AG04449 (cell line): ENCODE measurements around the gene ZSCAN4.
A peak's percentile ranks its signal among the peaks of the same experiment; 100 is the strongest.

Experiments used
- CTCF ChIA-PET: fragments of 350-600 bp; formaldehyde crosslinking; extraction: SDS; loops from one replicate; lab custom pipeline; 2021; ENCODE audit warnings: antibody characterized with exemption; lab: Yijun Ruan, JAX
- POLR2A ChIA-PET: fragments of 400-600, 350-600 bp; formaldehyde crosslinking; extraction: SDS; loops from one replicate; lab custom pipeline; 2020; ENCODE audit warnings: antibody characterized with exemption, inconsistent platforms; lab: Yijun Ruan, JAX
- DNase-seq: peaks from one replicate; pipeline ENCODE4 v3.0.0-alpha.2; 2010; ENCODE audit warnings: low read depth, low spot score
- H3K4me3 ChIP-seq: 2 replicates; pipeline ENCODE4 v1.5.1; 2011; ENCODE audit warnings: low read depth, mild to moderate bottlenecking, control low read depth, low read length
- TF ChIP-seq, protein P1 (sequence below): IDR thresholded peaks from one replicate; pipeline ENCODE4 v1.5.1; 2011; ENCODE audit warnings: mild to moderate bottlenecking, moderate library complexity, low read length, control low read depth, inconsistent platforms; ENCODE audit not compliant: insufficient read depth; ENCODE audit errors: missing control alignments

The ZSCAN4 gene, protein sequence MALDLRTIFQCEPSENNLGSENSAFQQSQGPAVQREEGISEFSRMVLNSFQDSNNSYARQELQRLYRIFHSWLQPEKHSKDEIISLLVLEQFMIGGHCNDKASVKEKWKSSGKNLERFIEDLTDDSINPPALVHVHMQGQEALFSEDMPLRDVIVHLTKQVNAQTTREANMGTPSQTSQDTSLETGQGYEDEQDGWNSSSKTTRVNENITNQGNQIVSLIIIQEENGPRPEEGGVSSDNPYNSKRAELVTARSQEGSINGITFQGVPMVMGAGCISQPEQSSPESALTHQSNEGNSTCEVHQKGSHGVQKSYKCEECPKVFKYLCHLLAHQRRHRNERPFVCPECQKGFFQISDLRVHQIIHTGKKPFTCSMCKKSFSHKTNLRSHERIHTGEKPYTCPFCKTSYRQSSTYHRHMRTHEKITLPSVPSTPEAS

DNA sequence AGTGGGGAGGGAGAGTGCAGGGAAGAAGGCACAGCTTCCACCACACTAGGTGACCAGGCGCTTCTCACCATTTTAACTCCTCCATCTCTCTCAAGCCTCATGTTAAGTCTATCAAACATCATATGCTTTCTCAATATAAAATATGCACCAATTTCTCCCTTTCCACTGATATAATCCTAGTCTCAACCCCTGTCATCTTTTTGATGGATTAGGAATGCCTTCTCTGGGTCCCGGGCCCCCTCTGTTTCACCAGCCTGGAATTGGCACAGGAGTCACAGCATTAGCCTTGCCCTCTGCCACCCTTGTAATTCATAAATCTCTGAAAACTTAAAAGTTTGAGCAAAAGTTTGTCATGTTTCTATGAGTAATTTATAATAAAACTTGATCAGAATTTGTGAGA, at the start of gene ZSCAN4:
Gene ZSCAN4, plus strand, starts transcription at position 301 of the 400 bp plus-strand sequence. CDS start 7,211 bp downstream, outside the sequence.
- TF ChIP-seq, protein P1, sequence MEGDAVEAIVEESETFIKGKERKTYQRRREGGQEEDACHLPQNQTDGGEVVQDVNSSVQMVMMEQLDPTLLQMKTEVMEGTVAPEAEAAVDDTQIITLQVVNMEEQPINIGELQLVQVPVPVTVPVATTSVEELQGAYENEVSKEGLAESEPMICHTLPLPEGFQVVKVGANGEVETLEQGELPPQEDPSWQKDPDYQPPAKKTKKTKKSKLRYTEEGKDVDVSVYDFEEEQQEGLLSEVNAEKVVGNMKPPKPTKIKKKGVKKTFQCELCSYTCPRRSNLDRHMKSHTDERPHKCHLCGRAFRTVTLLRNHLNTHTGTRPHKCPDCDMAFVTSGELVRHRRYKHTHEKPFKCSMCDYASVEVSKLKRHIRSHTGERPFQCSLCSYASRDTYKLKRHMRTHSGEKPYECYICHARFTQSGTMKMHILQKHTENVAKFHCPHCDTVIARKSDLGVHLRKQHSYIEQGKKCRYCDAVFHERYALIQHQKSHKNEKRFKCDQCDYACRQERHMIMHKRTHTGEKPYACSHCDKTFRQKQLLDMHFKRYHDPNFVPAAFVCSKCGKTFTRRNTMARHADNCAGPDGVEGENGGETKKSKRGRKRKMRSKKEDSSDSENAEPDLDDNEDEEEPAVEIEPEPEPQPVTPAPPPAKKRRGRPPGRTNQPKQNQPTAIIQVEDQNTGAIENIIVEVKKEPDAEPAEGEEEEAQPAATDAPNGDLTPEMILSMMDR, result no peak
- POLR2A ChIA-PET, result no interaction called here
- CTCF ChIA-PET, result no interaction called here
- no peak within 1 kb of the TSS for H3K4me3 ChIP-seq
- DNase-seq, result no peak

DNA sequence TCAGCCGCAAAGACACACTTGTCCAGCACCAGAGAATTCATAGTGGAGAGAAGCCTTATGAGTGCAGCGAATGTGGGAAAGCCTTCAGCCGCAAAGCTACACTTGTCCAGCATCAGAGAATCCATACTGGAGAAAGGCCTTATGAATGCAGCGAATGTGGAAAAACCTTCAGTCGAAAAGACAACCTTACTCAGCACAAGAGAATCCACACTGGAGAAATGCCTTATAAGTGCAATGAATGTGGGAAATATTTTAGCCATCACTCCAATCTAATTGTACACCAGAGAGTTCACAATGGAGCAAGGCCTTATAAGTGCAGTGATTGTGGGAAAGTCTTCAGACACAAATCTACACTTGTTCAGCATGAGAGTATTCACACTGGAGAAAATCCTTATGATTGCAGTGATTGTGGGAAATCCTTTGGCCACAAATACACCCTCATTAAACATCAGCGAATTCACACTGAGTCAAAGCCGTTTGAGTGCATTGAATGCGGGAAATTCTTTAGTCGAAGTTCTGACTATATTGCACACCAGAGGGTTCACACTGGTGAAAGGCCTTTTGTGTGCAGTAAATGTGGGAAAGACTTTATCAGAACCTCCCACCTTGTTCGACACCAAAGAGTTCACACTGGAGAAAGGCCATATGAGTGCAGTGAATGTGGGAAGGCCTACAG, 47.9 kb upstream of the ZSCAN4 start:
- H3K4me3 ChIP-seq, result no peak overlapping the region
- ChIA-PET POLR2A (no interaction called here), CTCF (no interaction called here)
- TF ChIP-seq, protein P1, result no peak
- no peak for DNase-seq

DNA sequence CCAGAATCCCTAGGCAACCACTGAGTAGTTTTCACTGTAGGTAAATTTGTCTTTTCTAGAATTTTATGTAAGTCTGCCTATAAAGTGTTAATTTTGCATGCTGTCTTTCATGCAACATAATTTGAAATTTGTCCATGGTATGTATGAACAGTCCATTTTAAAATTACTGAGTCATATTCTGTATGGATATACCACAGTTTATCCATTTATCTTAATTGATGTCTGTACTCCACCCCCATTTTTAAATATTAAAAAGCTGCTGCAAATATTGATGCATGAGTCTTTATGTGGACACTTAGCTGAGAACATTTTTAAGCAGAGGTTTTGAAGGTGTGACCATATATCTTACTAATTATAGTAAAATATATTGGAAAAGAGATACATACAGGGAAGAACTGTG, 45.6 kb upstream of the ZSCAN4 start:
- ChIA-PET CTCF (interaction anchor here (1.0 kb wide), 1 partner anchor 9 kb away, joined by 3 read pairs; the partner anchor contains the start of gene ZNF134), POLR2A (no interaction called here)
- H3K4me3 ChIP-seq, result no peak overlapping the region
- DNase-seq, result no peak
- TF ChIP-seq, protein P1, result no peak

DNA sequence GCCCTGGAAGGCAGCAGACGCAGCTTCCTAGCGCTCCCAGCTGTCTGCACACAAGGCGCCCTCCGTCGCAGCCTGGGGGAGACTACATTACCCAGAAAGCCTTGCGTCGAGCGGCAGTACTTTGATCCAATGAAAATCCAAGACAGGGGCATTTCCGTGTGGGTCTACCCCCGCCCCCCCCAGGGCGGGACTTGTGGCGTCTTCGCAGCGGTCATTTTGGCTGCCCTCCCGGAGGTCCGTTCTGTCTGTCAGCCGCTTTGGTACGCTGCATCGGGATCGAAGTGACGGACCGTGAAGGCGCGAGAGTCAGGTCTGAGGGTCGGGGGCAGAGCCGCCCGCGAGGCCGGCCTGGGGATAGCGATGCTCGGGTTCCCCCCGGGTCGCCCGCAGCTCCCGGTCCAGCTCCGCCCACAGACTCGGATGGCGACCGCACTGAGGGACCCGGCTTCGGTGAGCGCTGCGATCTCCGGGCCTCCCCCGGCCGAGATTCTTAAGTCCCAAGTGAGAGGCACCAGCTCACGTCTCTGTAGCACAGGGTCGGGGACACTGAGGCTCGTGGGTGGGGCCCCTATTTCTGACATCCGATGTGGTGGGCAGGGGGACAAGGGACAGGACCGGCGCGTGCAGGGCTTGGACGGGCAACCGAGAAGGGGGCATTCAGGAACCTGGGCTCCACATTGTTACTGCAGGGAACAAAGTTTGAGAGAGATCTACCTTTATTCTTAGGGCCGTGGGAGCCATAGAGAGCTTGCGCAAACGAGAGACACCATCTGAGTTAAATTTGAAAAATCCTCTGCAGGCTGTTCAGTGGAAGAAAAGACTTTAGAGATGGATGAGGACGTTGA, 35.5 kb upstream of the ZSCAN4 start, which contains the start of gene ZNF211:
Gene ZNF211, plus strand, starts transcription at position 182 of the 845 bp plus-strand sequence. Its CDS starts 179 bp downstream, at position 361.
- peak within 1 kb of the TSS; percentile 88 for H3K4me3 ChIP-seq
- ChIA-PET CTCF (interaction anchor here (1.0 to 1.6 kb wide), 3 partner anchors 15 to 75 kb away, joined by 3 to 4 read pairs (median 3); partner anchors contain the start of gene ZNF551), POLR2A (interaction anchor here (1.0 to 1.4 kb wide), 2 partner anchors 19 to 76 kb away, joined by 3 to 4 read pairs; partner anchors contain the start of genes ZNF134 and ZNF154)
- peak; percentile 49 for DNase-seq
- TF ChIP-seq, protein P1, result no peak

DNA sequence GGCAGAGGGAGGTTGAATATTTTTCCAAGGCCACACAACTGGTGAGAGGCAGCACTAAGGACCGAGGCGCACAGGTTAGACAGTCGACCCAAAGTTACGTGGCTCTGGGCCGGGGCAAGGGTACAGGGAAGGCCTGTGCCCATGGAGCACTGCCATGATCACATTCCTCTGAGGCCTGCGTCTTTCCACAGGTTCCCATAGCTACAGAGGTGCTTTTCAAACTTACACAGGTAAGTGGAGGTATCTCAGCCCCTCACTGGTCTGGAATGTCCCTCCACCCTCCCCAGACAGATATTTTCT, 35.0 kb upstream of the ZSCAN4 start:
- TF ChIP-seq, protein P1, result no peak
- DNase-seq, result no peak
- peak overlapping the region; percentile 88 for H3K4me3 ChIP-seq
- CTCF ChIA-PET, result interaction anchor here (1.0 kb wide), 1 partner anchor 76 kb away, joined by 3 read pairs; no protein-coding TSS in a partner anchor
- POLR2A ChIA-PET, result interaction anchor here (1.0 kb wide), 1 partner anchor 75 kb away, joined by 3 read pairs; the partner anchor contains the start of gene ZNF154
